ENCODE measurements around the gene MT2A.

GRCh38 chr16:56617212-56618085 is 9.1 kb downstream of the MT2A start:
- TF ChIP-seq, protein P1, sequence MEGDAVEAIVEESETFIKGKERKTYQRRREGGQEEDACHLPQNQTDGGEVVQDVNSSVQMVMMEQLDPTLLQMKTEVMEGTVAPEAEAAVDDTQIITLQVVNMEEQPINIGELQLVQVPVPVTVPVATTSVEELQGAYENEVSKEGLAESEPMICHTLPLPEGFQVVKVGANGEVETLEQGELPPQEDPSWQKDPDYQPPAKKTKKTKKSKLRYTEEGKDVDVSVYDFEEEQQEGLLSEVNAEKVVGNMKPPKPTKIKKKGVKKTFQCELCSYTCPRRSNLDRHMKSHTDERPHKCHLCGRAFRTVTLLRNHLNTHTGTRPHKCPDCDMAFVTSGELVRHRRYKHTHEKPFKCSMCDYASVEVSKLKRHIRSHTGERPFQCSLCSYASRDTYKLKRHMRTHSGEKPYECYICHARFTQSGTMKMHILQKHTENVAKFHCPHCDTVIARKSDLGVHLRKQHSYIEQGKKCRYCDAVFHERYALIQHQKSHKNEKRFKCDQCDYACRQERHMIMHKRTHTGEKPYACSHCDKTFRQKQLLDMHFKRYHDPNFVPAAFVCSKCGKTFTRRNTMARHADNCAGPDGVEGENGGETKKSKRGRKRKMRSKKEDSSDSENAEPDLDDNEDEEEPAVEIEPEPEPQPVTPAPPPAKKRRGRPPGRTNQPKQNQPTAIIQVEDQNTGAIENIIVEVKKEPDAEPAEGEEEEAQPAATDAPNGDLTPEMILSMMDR (IDR thresholded peaks at IDR 0.05): peak in 1 of 3 experiments; percentile 2
- TF ChIP-seq POLR2A (IDR thresholded peaks at IDR 0.05; ENCODE audit: low read depth) (no peak), POLR2AphosphoS5 (IDR thresholded peaks at IDR 0.05) (peak in 1 of 2 donors; percentile 84), EP300 (IDR thresholded peaks at IDR 0.05) (no peak)
